A549 treated with CORT108297 at 1 μM for 4 hours (cell line): ENCODE measurements around the gene CTIF. TPM values are rescaled to one million over a fixed set of nuclear protein-coding genes. Genes with fewer than 3 reads are reported as not detected.

ENCODE experiments used
- total RNA-seq: library from RNA; stranded (reverse); fragments of 200-300 nt; extraction: Qiagen RNA extraction; gene quantifications from 5 replicates; pipeline ENCODE4 v1.2.3, GENCODE V29; 2022

CTIF gene
- total RNA-seq = 11.3 to 19.2 TPM (median 13.7 TPM) in 5 replicates

GRCh38 chr18:48538531-48539405 is at the start of gene CTIF:
CTIF (plus strand) TSS chr18:48539031; CDS start chr18:48619566, 80,535 bp downstream.

Other genes starting within 250 kb of the CTIF start
- 0.02 to 0.20 TPM (median 0.07 TPM) in 5 replicates for gene ZBTB7C, start 129.6 kb upstream of the CTIF start, total RNA-seq